Activated gamma-delta T cell (primary cell): Measurements from ENCODE around the gene EYS.
"Not testable (repeated sequence)": the region's sequence is repeated elsewhere in the genome, so short reads cannot be mapped to it uniquely, and the experiment has no call there.

ENCODE experiments used
- DNase-seq: peaks from one replicate; lab custom pipeline; 2025; lab: John Stamatoyannopoulos, UW

EYS gene

GRCh38 chr6:65088575-65088974 lies 618.5 kb downstream of the EYS start:
- DNase-seq: no peak

- DNase-seq: no peak
Observed at GRCh38 chr6:65081756-65082155, 625.3 kb downstream of the EYS start.

- no peak for DNase-seq
Observed at GRCh38 chr6:65075705-65076230, 631.3 kb downstream of the EYS start.

GRCh38 chr6:65072500-65072899 lies 634.5 kb downstream of the EYS start:
- DNase-seq: no peak

GRCh38 chr6:65071480-65071879 lies 635.5 kb downstream of the EYS start:
- DNase-seq: no peak

GRCh38 chr6:65064844-65065243 lies 642.2 kb downstream of the EYS start:
- no peak for DNase-seq

GRCh38 chr6:65059568-65059967 lies 647.5 kb downstream of the EYS start:
- no peak for DNase-seq

- DNase-seq: no peak
Observed at GRCh38 chr6:65055545-65055944, 651.5 kb downstream of the EYS start.

GRCh38 chr6:65052626-65053025 lies 654.4 kb downstream of the EYS start:
- DNase-seq: no peak

- no peak for DNase-seq
Observed at GRCh38 chr6:65045801-65046200, 661.2 kb downstream of the EYS start.

GRCh38 chr6:65014006-65014405 lies 693.0 kb downstream of the EYS start:
- no peak for DNase-seq

GRCh38 chr6:65006788-65007187 lies 700.2 kb downstream of the EYS start:
- no peak for DNase-seq

- no peak for DNase-seq
Observed at GRCh38 chr6:65004283-65004682, 702.7 kb downstream of the EYS start.

- not testable (repeated sequence) for DNase-seq
Observed at GRCh38 chr6:65002882-65003281, 704.1 kb downstream of the EYS start.

GRCh38 chr6:65000815-65001214 lies 706.2 kb downstream of the EYS start:
- DNase-seq: no peak

- DNase-seq: no peak
Observed at GRCh38 chr6:64998204-64998603, 708.8 kb downstream of the EYS start.

GRCh38 chr6:64996301-64996700 lies 710.7 kb downstream of the EYS start:
- no peak for DNase-seq

GRCh38 chr6:64990652-64991304 lies 716.2 kb downstream of the EYS start:
- DNase-seq: no peak

GRCh38 chr6:64988148-64988547 lies 718.9 kb downstream of the EYS start:
- DNase-seq: no peak

GRCh38 chr6:64987066-64987465 lies 720.0 kb downstream of the EYS start:
- no peak for DNase-seq

- no peak for DNase-seq
Observed at GRCh38 chr6:64985726-64986125, 721.3 kb downstream of the EYS start.

- DNase-seq: no peak
Observed at GRCh38 chr6:64984948-64985347, 722.1 kb downstream of the EYS start.

- DNase-seq: no peak
Observed at GRCh38 chr6:64983089-64983488, 723.9 kb downstream of the EYS start.

GRCh38 chr6:64973142-64973541 lies 733.9 kb downstream of the EYS start:
- DNase-seq: no peak
